Neural progenitor cell (in vitro differentiated cells): ENCODE results near the gene CES1. TPM values are rescaled to one million over a fixed set of nuclear protein-coding genes. Genes with fewer than 3 reads are reported as not detected.
"Not testable (repeated sequence)": the region's sequence is repeated elsewhere in the genome, so short reads cannot be mapped to it uniquely, and the experiment has no call there.

ENCODE experiments used
- DNase-seq: peaks from one replicate; pipeline ENCODE4 v3.0.0-alpha.2; 2016; ENCODE audit warnings: low spot score
- H2AFZ ChIP-seq: fragments of 200-600 bp; sonication (generic); replicated peaks from 2 replicates; pipeline ENCODE4 v1.6.1; 2016; ENCODE audit warnings: antibody characterized with exemption
- H3F3A ChIP-seq: fragments of 200-600 bp; sonication (generic); 2 replicates; pipeline ENCODE4 v1.6.1; 2016; ENCODE audit warnings: antibody characterized with exemption, low read depth
- H3K27ac ChIP-seq: fragments of 200-600 bp; sonication (generic); 2 replicates; pipeline ENCODE4 v1.5.1; 2016; ENCODE audit warnings: mild to moderate bottlenecking
- H3K27me3 ChIP-seq: fragments of 200-600 bp; sonication (generic); 2 replicates; pipeline ENCODE4 v1.6.1; 2016; ENCODE audit warnings: mild to moderate bottlenecking, moderate library complexity
- H3K36me3 ChIP-seq: fragments of 200-600 bp; sonication (generic); 2 replicates; pipeline ENCODE4 v1.5.1; 2016
- H3K4me1 ChIP-seq: fragments of 200-600 bp; sonication (generic); 2 replicates; pipeline ENCODE4 v1.6.1; 2016; ENCODE audit warnings: mixed run types
- H3K4me2 ChIP-seq: fragments of 200-600 bp; sonication (generic); 2 replicates; pipeline ENCODE4 v1.6.1; 2016
- H3K4me3 ChIP-seq: fragments of 200-600 bp; sonication (generic); 2 replicates; pipeline ENCODE4 v1.5.1; 2016
- H3K79me2 ChIP-seq: fragments of 200-600 bp; sonication (generic); 2 replicates; pipeline ENCODE4 v1.6.1; 2016; ENCODE audit warnings: low read depth
- H3K9ac ChIP-seq: fragments of 200-600 bp; sonication (generic); 2 replicates; pipeline ENCODE4 v1.6.1; 2016
- H3K9me3 ChIP-seq: fragments of 200-600 bp; sonication (generic); 2 replicates; pipeline ENCODE4 v1.5.1; 2016; ENCODE audit warnings: low read depth
- H4K20me1 ChIP-seq: fragments of 200-600 bp; sonication (generic); 2 replicates; pipeline ENCODE4 v1.6.1; 2016; ENCODE audit warnings: low read depth
- H3K27ac Mint-ChIP-seq: 3 replicates; pipeline ENCODE4 v1.8.0; 2021; ENCODE audit warnings: mixed read lengths
- H3K27me3 Mint-ChIP-seq: 2 replicates; pipeline ENCODE4 v1.8.0; 2022; ENCODE audit warnings: low read depth, mild to moderate bottlenecking, inconsistent platforms, moderate library complexity, mixed read lengths; ENCODE audit not compliant: insufficient read depth
- H3K36me3 Mint-ChIP-seq: 3 replicates; pipeline ENCODE4 v1.8.0; 2021; ENCODE audit warnings: mixed read lengths
- H3K4me1 Mint-ChIP-seq: 3 replicates; pipeline ENCODE4 v1.8.0; 2021; ENCODE audit warnings: mixed read lengths
- H3K4me3 Mint-ChIP-seq: 3 replicates; pipeline ENCODE4 v1.8.0; 2021; ENCODE audit warnings: mild to moderate bottlenecking, moderate library complexity, mixed read lengths
- H3K9me3 Mint-ChIP-seq: 3 replicates; pipeline ENCODE4 v1.8.0; 2020; ENCODE audit warnings: mixed read lengths
- EZH2 ChIP-seq: fragments of 200-600 bp; sonication (generic); IDR thresholded peaks from 2 replicates; pipeline ENCODE4 v1.6.1; 2017; ENCODE audit warnings: antibody characterized with exemption, mild to moderate bottlenecking, moderate library complexity
- EZH2phosphoT487 ChIP-seq: fragments of 200-600 bp; sonication (generic); IDR thresholded peaks from 2 replicates; pipeline ENCODE4 v1.6.1; 2017; ENCODE audit warnings: antibody characterized with exemption
- total RNA-seq: library from RNA; depleted of rRNA; stranded (reverse); fragments of >200 nt; gene quantifications from 2 replicates; pipeline ENCODE4 v1.2.3, GENCODE V29; 2015; ENCODE audit warnings: low replicate concordance
- TF ChIP-seq, protein P1 (sequence below): fragments of 200-600 bp; sonication (generic); IDR thresholded peaks from 2 replicates; pipeline ENCODE4 v1.5.1; 2017; ENCODE audit warnings: antibody characterized with exemption, mild to moderate bottlenecking

CES1 gene
- total RNA-seq, 1 donor from 2014 or later, result not detected

DNA sequence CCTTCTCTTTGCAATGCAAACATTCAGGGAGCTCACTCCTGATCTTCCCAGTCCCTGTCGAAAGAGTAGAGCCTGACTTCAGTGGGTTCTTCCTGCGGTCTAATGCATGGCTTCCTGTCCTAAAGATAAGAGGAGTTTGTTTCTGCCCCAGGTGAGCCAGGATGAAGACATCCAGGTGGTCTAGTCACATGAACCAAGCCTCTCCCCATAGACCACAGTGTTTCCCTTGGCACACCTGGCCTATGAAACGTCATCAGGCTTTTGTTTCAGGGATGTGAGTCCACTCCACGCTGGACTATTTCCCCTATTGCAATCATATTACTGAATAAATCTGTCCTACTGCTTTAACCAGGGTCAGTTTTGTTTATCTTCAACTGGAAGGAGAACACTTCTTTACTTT is 21.1 kb downstream of the CES1 start:
- Histone ChIP-seq H4K20me1 (no peaks in the 10 kb centered on the region), H3K4me2 (no peak overlapping the region), H3F3A (no peaks in the 10 kb centered on the region), H3K27ac (no peak overlapping the region), H3K4me1 (no peaks in the 10 kb centered on the region), H3K36me3 (no peaks in the 10 kb centered on the region), H3K9me3 (no peaks in the 10 kb centered on the region), H3K27me3 (no peaks in the 10 kb centered on the region), H3K79me2 (no peaks in the 10 kb centered on the region), H2AFZ (no peak overlapping the region), H3K9ac (no peak overlapping the region), H3K4me3 (no peak overlapping the region)
- Mint-ChIP-seq H3K36me3 (no peaks in the 10 kb centered on the region), H3K27ac (no peak overlapping the region), H3K4me1 (no peaks in the 10 kb centered on the region), H3K27me3 (peaks cover 5% of the 10 kb centered on the region), H3K4me3 (no peak overlapping the region), H3K9me3 (no peaks in the 10 kb centered on the region)
- no peak for DNase-seq
- TF ChIP-seq EZH2phosphoT487, result no peak

DNA sequence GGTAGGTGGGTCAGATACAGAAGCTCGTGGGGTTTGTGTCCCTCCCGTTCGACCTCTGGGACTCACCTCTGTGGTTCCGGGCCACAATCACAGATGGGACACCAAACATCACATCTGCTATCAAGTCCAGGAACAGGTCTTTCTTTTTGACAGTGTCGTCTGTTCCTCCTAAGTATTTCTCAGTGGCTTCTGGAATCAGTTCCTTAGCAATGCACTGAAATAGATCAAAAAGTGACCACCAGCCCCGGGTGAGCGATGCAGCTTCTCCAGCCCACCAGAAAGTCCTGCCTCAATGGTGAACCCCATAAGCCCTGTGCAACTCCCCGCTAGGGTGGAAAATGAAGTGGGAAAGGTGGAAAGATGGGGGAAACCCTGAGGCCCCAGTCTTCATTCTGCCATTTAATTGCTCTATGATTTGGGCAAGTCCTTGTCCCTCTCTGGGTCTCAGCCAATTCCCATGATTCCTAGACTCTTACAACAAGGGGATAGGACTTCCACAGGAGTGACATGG is 22.4 kb downstream of the CES1 start:
- H3K27me3 ChIP-seq, result no peaks in the 10 kb centered on the region
- H4K20me1 ChIP-seq, result no peaks in the 10 kb centered on the region
- H2AFZ ChIP-seq, result no peak overlapping the region
- H3K36me3 Mint-ChIP-seq, result no peaks in the 10 kb centered on the region
- H3K36me3 ChIP-seq, result no peaks in the 10 kb centered on the region
- no peak overlapping the region for H3K4me2 ChIP-seq
- no peak for DNase-seq
- H3K4me1 ChIP-seq, result no peaks in the 10 kb centered on the region
- no peaks in the 10 kb centered on the region for H3F3A ChIP-seq
- H3K9ac ChIP-seq, result no peak overlapping the region
- H3K79me2 ChIP-seq, result no peaks in the 10 kb centered on the region
- no peaks in the 10 kb centered on the region for H3K9me3 Mint-ChIP-seq
- TF ChIP-seq EZH2phosphoT487, result no peak
- no peak for TF ChIP-seq EZH2
- TF ChIP-seq, protein P1, sequence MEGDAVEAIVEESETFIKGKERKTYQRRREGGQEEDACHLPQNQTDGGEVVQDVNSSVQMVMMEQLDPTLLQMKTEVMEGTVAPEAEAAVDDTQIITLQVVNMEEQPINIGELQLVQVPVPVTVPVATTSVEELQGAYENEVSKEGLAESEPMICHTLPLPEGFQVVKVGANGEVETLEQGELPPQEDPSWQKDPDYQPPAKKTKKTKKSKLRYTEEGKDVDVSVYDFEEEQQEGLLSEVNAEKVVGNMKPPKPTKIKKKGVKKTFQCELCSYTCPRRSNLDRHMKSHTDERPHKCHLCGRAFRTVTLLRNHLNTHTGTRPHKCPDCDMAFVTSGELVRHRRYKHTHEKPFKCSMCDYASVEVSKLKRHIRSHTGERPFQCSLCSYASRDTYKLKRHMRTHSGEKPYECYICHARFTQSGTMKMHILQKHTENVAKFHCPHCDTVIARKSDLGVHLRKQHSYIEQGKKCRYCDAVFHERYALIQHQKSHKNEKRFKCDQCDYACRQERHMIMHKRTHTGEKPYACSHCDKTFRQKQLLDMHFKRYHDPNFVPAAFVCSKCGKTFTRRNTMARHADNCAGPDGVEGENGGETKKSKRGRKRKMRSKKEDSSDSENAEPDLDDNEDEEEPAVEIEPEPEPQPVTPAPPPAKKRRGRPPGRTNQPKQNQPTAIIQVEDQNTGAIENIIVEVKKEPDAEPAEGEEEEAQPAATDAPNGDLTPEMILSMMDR, result no peak
- no peaks in the 10 kb centered on the region for H3K9me3 ChIP-seq
- no peak overlapping the region for H3K27ac ChIP-seq
- peaks cover 4% of the 10 kb centered on the region for H3K27me3 Mint-ChIP-seq
- H3K27ac Mint-ChIP-seq, result no peak overlapping the region
- no peak overlapping the region for H3K4me3 Mint-ChIP-seq
- H3K4me3 ChIP-seq, result no peak overlapping the region
- H3K4me1 Mint-ChIP-seq, result no peaks in the 10 kb centered on the region

DNA sequence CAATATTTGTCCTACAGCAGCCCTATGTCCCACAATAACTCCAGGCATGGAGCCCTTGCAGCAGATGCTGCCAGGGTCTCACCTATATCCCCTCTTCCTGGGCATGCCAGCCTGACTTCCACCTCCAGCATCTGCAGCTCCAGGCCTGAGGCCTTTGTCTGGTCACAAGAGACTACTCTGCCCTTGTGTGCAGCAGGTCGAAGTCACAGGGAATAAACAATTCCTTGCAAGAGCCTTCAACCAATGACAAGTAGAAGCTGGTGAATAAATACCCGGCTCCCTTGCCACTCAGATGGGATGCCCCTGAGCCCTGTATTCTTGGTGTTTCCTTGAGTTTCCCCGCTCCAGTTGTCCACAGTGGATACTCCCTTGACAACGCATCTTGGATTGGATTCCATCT is 23.0 kb downstream of the CES1 start:
- no peak for DNase-seq
- no peaks in the 10 kb centered on the region for H4K20me1 ChIP-seq
- H3K4me3 ChIP-seq, result no peak overlapping the region
- H3K4me1 Mint-ChIP-seq, result no peaks in the 10 kb centered on the region
- H3K27ac Mint-ChIP-seq, result no peak overlapping the region
- no peak overlapping the region for H2AFZ ChIP-seq
- no peaks in the 10 kb centered on the region for H3K9me3 Mint-ChIP-seq
- TF ChIP-seq EZH2phosphoT487, result no peak
- TF ChIP-seq EZH2, result no peak
- TF ChIP-seq, protein P1, result no peak
- H3K9ac ChIP-seq, result no peak overlapping the region
- H3K9me3 ChIP-seq, result no peaks in the 10 kb centered on the region
- no peaks in the 10 kb centered on the region for H3K79me2 ChIP-seq
- no peaks in the 10 kb centered on the region for H3K36me3 Mint-ChIP-seq
- H3K4me2 ChIP-seq, result no peak overlapping the region
- no peaks in the 10 kb centered on the region for H3K36me3 ChIP-seq
- no peaks in the 10 kb centered on the region for H3K4me1 ChIP-seq
- no peak overlapping the region for H3K4me3 Mint-ChIP-seq
- H3K27ac ChIP-seq, result no peak overlapping the region
- no peaks in the 10 kb centered on the region for H3K27me3 ChIP-seq
- no peaks in the 10 kb centered on the region for H3F3A ChIP-seq
- H3K27me3 Mint-ChIP-seq, result peaks cover 3% of the 10 kb centered on the region

- Histone ChIP-seq H3K79me2 (no peaks in the 10 kb centered on the region), H3K9ac (no peak overlapping the region), H4K20me1 (no peaks in the 10 kb centered on the region), H3K4me2 (no peak overlapping the region), H3K27me3 (no peaks in the 10 kb centered on the region), H3K9me3 (no peaks in the 10 kb centered on the region), H3F3A (no peaks in the 10 kb centered on the region), H2AFZ (no peak overlapping the region), H3K4me3 (no peak overlapping the region), H3K27ac (no peak overlapping the region), H3K4me1 (no peaks in the 10 kb centered on the region), H3K36me3 (no peaks in the 10 kb centered on the region)
- Mint-ChIP-seq H3K27ac (no peak overlapping the region), H3K4me1 (no peaks in the 10 kb centered on the region), H3K9me3 (no peaks in the 10 kb centered on the region), H3K4me3 (no peak overlapping the region), H3K27me3 (no peaks in the 10 kb centered on the region), H3K36me3 (no peaks in the 10 kb centered on the region)
- no peak for DNase-seq
- TF ChIP-seq, protein P1, result no peak
- no peak for TF ChIP-seq EZH2phosphoT487
- TF ChIP-seq EZH2, result no peak
Measured at GRCh38 chr16:55809386-55809785, 23.5 kb downstream of the CES1 start.

DNA sequence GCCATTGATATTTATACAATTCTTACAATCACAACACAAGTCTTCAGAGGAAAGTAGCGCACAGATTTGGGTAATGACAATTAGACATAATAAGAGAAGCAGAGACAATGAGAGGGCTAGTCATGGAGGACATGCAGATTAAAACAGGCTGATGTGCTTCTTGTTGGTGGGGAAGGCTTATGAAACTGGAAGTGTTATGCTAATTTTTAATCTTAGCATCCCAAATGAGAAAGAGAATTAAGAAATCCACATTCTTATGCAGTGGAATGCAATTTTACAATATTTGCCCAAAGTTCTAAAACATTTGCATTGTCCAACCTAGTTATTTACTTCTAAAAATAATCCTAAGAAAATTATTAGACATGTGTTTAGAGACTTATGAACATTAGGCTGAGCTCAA is 24.6 kb downstream of the CES1 start:
- not testable (repeated sequence) for H3K27me3 Mint-ChIP-seq, H3K9me3 ChIP-seq, H3K9me3 Mint-ChIP-seq, H3K4me2 ChIP-seq, H4K20me1 ChIP-seq, H3K36me3 ChIP-seq, H3K27ac Mint-ChIP-seq, H3K4me1 Mint-ChIP-seq, H3K27ac ChIP-seq, H3K4me3 Mint-ChIP-seq, H3K4me3 ChIP-seq, H3K9ac ChIP-seq, H3K36me3 Mint-ChIP-seq, H3K79me2 ChIP-seq, DNase-seq, H3K27me3 ChIP-seq, H3K4me1 ChIP-seq, H3F3A ChIP-seq, H2AFZ ChIP-seq

DNA sequence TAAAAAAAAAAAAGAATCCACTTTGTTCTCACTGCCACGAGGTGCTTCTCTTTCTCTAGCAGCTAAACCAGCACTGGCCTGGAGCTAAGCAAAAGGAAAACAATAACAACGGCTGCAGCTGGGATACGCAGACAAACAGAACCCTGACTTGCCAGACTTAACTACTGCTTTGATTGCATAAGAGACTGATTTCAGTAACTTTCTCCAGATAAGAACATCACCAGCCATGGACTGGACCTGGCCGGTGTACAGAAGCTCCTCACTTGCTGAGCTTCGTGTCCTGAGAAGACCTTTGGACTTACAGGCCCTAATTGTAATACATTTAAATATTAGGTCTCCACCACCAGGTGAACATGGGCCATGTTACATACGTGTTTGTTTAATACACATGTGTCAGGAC is 27.8 kb downstream of the CES1 start:
- H3F3A ChIP-seq, H4K20me1 ChIP-seq, H3K4me2 ChIP-seq, H3K9me3 Mint-ChIP-seq, H3K4me3 ChIP-seq, H3K4me3 Mint-ChIP-seq, H2AFZ ChIP-seq, H3K9me3 ChIP-seq, H3K27me3 ChIP-seq, DNase-seq, H3K36me3 ChIP-seq, H3K27ac ChIP-seq, H3K4me1 Mint-ChIP-seq, H3K79me2 ChIP-seq, H3K4me1 ChIP-seq, H3K9ac ChIP-seq, H3K27ac Mint-ChIP-seq, H3K27me3 Mint-ChIP-seq, H3K36me3 Mint-ChIP-seq: not testable (repeated sequence)
